IMR-90 (cell line): ENCODE data around the gene SHISA6. TPM values are rescaled to one million over a fixed set of nuclear protein-coding genes. Genes with fewer than 3 reads are reported as not detected.

Experiments
- ATAC-seq: fragments of 200-7000 bp; cut with Tn5 transposase; 2 replicates; pipeline ENCODE4 v1.9.1; 2020; ENCODE audit warnings: low read depth, mild to moderate bottlenecking, moderate library complexity
- BruUV-seq: library from RNA; stranded (reverse); fragments of 400-500 nt; replicated peaks from 2 replicates; lab custom pipeline; 2021; lab: Mats Ljungman, UMichigan
- CTCF ChIA-PET: fragments of 300-600 bp; formaldehyde crosslinking; extraction: SDS; loops from one replicate; lab custom pipeline; 2021; ENCODE audit warnings: antibody characterized with exemption; lab: Yijun Ruan, JAX
- POLR2A ChIA-PET: fragments of 300-600 bp; sonication (Branson Sonifier 250); formaldehyde crosslinking; loops from one replicate; lab custom pipeline; 2022; ENCODE audit warnings: antibody characterized with exemption; ENCODE audit not compliant: unreplicated experiment; lab: Charles Lee
- DNase-seq: peaks from one replicate; pipeline ENCODE4 v3.0.0; 2013
- H2AFZ ChIP-seq: replicated peaks from 2 replicates; pipeline ENCODE3; 2013; ENCODE audit warnings: low read length, mild to moderate bottlenecking; ENCODE audit not compliant: poor library complexity
- H2AK5ac ChIP-seq: 2 replicates; pipeline ENCODE4 v1.6.1; 2013; ENCODE audit warnings: low read depth, low read length, inconsistent platforms
- H2AK9ac ChIP-seq: replicated peaks from 2 replicates; pipeline ENCODE3; 2013; ENCODE audit warnings: mild to moderate bottlenecking, low read depth, low read length, moderate library complexity; ENCODE audit not compliant: poor library complexity
- H2BK120ac ChIP-seq: 2 replicates; pipeline ENCODE4 v1.6.1; 2013; ENCODE audit warnings: low read depth, low read length, inconsistent platforms
- H2BK15ac ChIP-seq: 3 replicates; pipeline ENCODE4 v1.6.1; 2013; ENCODE audit warnings: low read depth, low read length, inconsistent platforms
- H2BK20ac ChIP-seq: 2 replicates; pipeline ENCODE4 v1.6.1; 2013; ENCODE audit warnings: low read depth, mild to moderate bottlenecking, inconsistent platforms, low read length, moderate library complexity
- H2BK5ac ChIP-seq: 2 replicates; pipeline ENCODE4 v1.6.1; 2013; ENCODE audit warnings: mild to moderate bottlenecking, low read depth, low read length, inconsistent platforms; ENCODE audit not compliant: poor library complexity, severe bottlenecking
- H3K14ac ChIP-seq: replicated peaks from 2 replicates; pipeline ENCODE4 v1.6.1; 2013; ENCODE audit warnings: low read depth, low read length, inconsistent platforms
- H3K18ac ChIP-seq: 2 replicates; pipeline ENCODE4 v1.6.1; 2013; ENCODE audit warnings: low read depth, low read length, control low read depth
- H3K23ac ChIP-seq: 2 replicates; pipeline ENCODE4 v1.6.1; 2013; ENCODE audit warnings: low read depth, low read length, inconsistent platforms
- H3K27ac ChIP-seq: 2 replicates; pipeline ENCODE4 v1.5.1; 2013; ENCODE audit warnings: mild to moderate bottlenecking, control low read depth, low read length; ENCODE audit not compliant: insufficient read depth
- H3K27me3 ChIP-seq: 2 replicates; pipeline ENCODE4 v1.6.1; 2013; ENCODE audit warnings: low read length; ENCODE audit not compliant: control insufficient read depth, insufficient read depth
- H3K36me3 ChIP-seq: 2 replicates; pipeline ENCODE4 v1.6.1; 2013; ENCODE audit warnings: low read length, mixed read lengths; ENCODE audit not compliant: control insufficient read depth, insufficient read depth
- H3K4ac ChIP-seq: 2 replicates; pipeline ENCODE4 v1.6.1; 2013; ENCODE audit warnings: low read depth, low read length, inconsistent platforms
- H3K4me1 ChIP-seq: 2 replicates; pipeline ENCODE4 v1.6.1; 2013; ENCODE audit warnings: low read length, mixed read lengths; ENCODE audit not compliant: control insufficient read depth, insufficient read depth
- H3K4me2 ChIP-seq: 2 replicates; pipeline ENCODE4 v1.6.1; 2013; ENCODE audit warnings: low read depth, mild to moderate bottlenecking, control low read depth, low read length, moderate library complexity
- H3K4me3 ChIP-seq: 2 replicates; pipeline ENCODE4 v1.5.1; 2013; ENCODE audit warnings: low read depth, mild to moderate bottlenecking, control low read depth, low read length, moderate library complexity; ENCODE audit not compliant: insufficient read depth
- H3K56ac ChIP-seq: 2 replicates; pipeline ENCODE4 v1.6.1; 2013; ENCODE audit warnings: low read length, inconsistent platforms; ENCODE audit not compliant: insufficient read depth; ENCODE audit errors: extremely low read depth
- H3K79me1 ChIP-seq, 2 experiments: 2 replicates each; pipeline ENCODE4 v1.6.1; 2013; ENCODE audit warnings: low read length in 2 of 2, inconsistent platforms in 1 of 2, low read depth in 1 of 2
- H3K9ac ChIP-seq: 2 replicates; pipeline ENCODE4 v1.6.1; 2013; ENCODE audit warnings: low read depth, low read length, control low read depth
- H3K9me1 ChIP-seq: 2 replicates; pipeline ENCODE4 v1.6.1; 2013; ENCODE audit warnings: low read length, inconsistent platforms; ENCODE audit not compliant: insufficient read depth
- H3K9me3 ChIP-seq: 2 replicates; pipeline ENCODE4 v1.6.1; 2013; ENCODE audit warnings: low read length; ENCODE audit not compliant: control insufficient read depth, insufficient read depth
- H4K20me1 ChIP-seq: 2 replicates; pipeline ENCODE4 v1.6.1; 2013; ENCODE audit warnings: low read length, inconsistent platforms; ENCODE audit not compliant: insufficient read depth
- H4K5ac ChIP-seq: 2 replicates; pipeline ENCODE4 v1.6.1; 2013; ENCODE audit warnings: mild to moderate bottlenecking, low read depth, low read length, control low read depth
- H4K8ac ChIP-seq, 2 experiments: 2 replicates each; pipeline ENCODE4 v1.6.1; 2013; ENCODE audit warnings: low read depth in 2 of 2, low read length in 2 of 2, control low read depth in 1 of 2, inconsistent platforms in 1 of 2
- H4K91ac ChIP-seq: 2 replicates; pipeline ENCODE4 v1.6.1; 2013; ENCODE audit warnings: low read depth, low read length, inconsistent platforms; ENCODE audit not compliant: insufficient read depth
- BHLHE40 ChIP-seq: fragments of 150-350 bp; IDR thresholded peaks from 2 replicates; pipeline ENCODE4 v1.6.1; 2016; ENCODE audit warnings: mild to moderate bottlenecking, low read depth, low read length
- CEBPB ChIP-seq: IDR thresholded peaks from 2 replicates; pipeline ENCODE4 v1.6.1; 2012; ENCODE audit warnings: low read depth, low read length, improper control_type of control experiment
- CHD1 ChIP-seq: IDR thresholded peaks from 2 replicates; pipeline ENCODE4 v1.6.1; 2012; ENCODE audit warnings: low read depth, low read length, improper control_type of control experiment
- FOS ChIP-seq: fragments of 150-350 bp; IDR thresholded peaks from 2 replicates; pipeline ENCODE4 v1.6.1; 2016; ENCODE audit warnings: low read depth, low read length
- MXI1 ChIP-seq: IDR thresholded peaks from 2 replicates; pipeline ENCODE4 v1.6.1; 2012; ENCODE audit warnings: low read depth, mild to moderate bottlenecking, low read length, moderate library complexity, borderline replicate concordance
- NFE2L2 ChIP-seq: fragments of 150-350 bp; IDR thresholded peaks from 2 replicates; pipeline ENCODE4 v1.6.1; 2016; ENCODE audit warnings: low read depth, mild to moderate bottlenecking, low read length
- POLR2A ChIP-seq: IDR thresholded peaks from 2 replicates; pipeline ENCODE4 v1.6.1; 2012; ENCODE audit warnings: mild to moderate bottlenecking, low read depth, low read length
- RAD21 ChIP-seq: IDR thresholded peaks from 2 replicates; pipeline ENCODE4 v1.6.1; 2012; ENCODE audit warnings: low read length, improper control_type of control experiment
- RFX5 ChIP-seq: IDR thresholded peaks from 2 replicates; pipeline ENCODE4 v1.8.0; 2012; ENCODE audit warnings: low read depth, mild to moderate bottlenecking, low read length, moderate library complexity
- SMC3 ChIP-seq: fragments of 150-350 bp; IDR thresholded peaks from 2 replicates; pipeline ENCODE4 v1.6.1; 2016; ENCODE audit warnings: low read depth, mild to moderate bottlenecking, antibody characterized with exemption, low read length, moderate library complexity
- WGBS, 2 experiments: methylation state at CpG; one replicate each; pipeline versions ENCODE4 v1.1.5 to v1.1.7; 2013; ENCODE audit warnings: missing lambda C conversion rate in 2 of 2; ENCODE audit not compliant: insufficient read length in 1 of 2; ENCODE audit errors: extremely low coverage in 2 of 2; 5-methylcytosine and 5-hydroxymethylcytosine counted together
- dilution Hi-C: fragments of 300-500 bp; cut with HindIII; formaldehyde crosslinking; loops from one replicate; pipeline ENCODE4 v1.14.3; 2018; ENCODE audit warnings: low sequenced_read_pairs; ENCODE audit not compliant: unreplicated experiment
- in situ Hi-C: fragments of 300-500 bp; cut with MboI; formaldehyde crosslinking; loops from 3 replicates; pipeline ENCODE4 v1.14.3; 2019; ENCODE audit warnings: low sequenced_read_pairs, inconsistent platforms, mixed read lengths
- intact Hi-C: fragments of 100-400 bp; cut with micrococcal nuclease; formaldehyde crosslinking; loops from 2 replicates; pipeline ENCODE4 v1.10.0; 2022
- polyA plus RNA-seq, 3 experiments: library from polyadenylated mRNA; depleted of rRNA; stranded (reverse); fragments of >200 nt; gene quantifications; 2 replicates each; pipeline ENCODE4 v1.2.3, GENCODE V29; 2012; ENCODE audit warnings: low replicate concordance in 1 of 3
- total RNA-seq: library from RNA; depleted of rRNA; stranded (reverse); fragments of >200 nt; gene quantifications from 2 replicates; pipeline ENCODE4 v1.2.3, GENCODE V29; 2012
- TF ChIP-seq, protein P1 (sequence below): conservative IDR thresholded peaks from 2 replicates; pipeline ENCODE4 v1.5.1; 2012; ENCODE audit warnings: mild to moderate bottlenecking, low read depth, low read length, improper control_type of control experiment

The SHISA6 gene
- total and polyA plus RNA-seq, 2 of the 4 experiments (the other 2 are of a cell fraction) = not detected

DNA sequence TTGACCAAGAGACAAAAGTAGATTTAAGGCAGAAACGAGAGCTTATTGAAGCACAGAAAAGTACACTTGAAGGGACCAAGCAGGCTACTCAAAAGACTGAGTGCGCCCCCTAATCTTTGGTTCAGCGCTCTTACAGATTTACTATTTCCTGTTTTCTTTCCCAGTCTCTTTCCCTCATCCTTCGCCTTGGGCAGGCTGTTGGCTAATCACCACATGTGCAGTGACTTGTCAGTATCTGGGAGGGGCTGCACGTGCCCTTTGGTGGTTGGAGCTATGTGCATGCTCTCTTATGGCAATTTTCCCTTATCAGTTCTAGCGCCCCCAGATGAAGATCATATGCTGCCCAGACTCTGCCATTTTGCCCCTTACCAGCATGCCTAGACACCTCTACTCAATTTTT is 35.4 kb upstream of the SHISA6 start:
- H2BK20ac ChIP-seq = no peak overlapping the region
- ChIA-PET POLR2A (no interaction called here), CTCF (no interaction called here)
- H3K14ac ChIP-seq = no peak overlapping the region
- no peaks in the 10 kb centered on the region for H3K27me3 ChIP-seq
- H4K8ac ChIP-seq = no peak overlapping the region
- no TSS peak for BruUV-seq
- H3K27ac ChIP-seq = no peak overlapping the region
- H3K4ac ChIP-seq = no peak overlapping the region
- H3K56ac ChIP-seq = no peak overlapping the region
- H2BK120ac ChIP-seq = no peak overlapping the region
- no peaks in the 10 kb centered on the region for H3K79me1 ChIP-seq
- no peak for ATAC-seq
- no peaks in the 10 kb centered on the region for H3K9me1 ChIP-seq
- no peak overlapping the region for H3K9ac ChIP-seq
- in situ Hi-C loops = no loop called here
- dilution Hi-C loops = no loop called here
- H2BK5ac ChIP-seq = no peak overlapping the region
- no peak overlapping the region for H3K4me2 ChIP-seq
- no CpG with 5 or more reads among the region's 6 CpGs for WGBS, 2 experiments
- H3K36me3 ChIP-seq = no peaks in the 10 kb centered on the region
- TF ChIP-seq, protein P1, sequence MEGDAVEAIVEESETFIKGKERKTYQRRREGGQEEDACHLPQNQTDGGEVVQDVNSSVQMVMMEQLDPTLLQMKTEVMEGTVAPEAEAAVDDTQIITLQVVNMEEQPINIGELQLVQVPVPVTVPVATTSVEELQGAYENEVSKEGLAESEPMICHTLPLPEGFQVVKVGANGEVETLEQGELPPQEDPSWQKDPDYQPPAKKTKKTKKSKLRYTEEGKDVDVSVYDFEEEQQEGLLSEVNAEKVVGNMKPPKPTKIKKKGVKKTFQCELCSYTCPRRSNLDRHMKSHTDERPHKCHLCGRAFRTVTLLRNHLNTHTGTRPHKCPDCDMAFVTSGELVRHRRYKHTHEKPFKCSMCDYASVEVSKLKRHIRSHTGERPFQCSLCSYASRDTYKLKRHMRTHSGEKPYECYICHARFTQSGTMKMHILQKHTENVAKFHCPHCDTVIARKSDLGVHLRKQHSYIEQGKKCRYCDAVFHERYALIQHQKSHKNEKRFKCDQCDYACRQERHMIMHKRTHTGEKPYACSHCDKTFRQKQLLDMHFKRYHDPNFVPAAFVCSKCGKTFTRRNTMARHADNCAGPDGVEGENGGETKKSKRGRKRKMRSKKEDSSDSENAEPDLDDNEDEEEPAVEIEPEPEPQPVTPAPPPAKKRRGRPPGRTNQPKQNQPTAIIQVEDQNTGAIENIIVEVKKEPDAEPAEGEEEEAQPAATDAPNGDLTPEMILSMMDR = no peak
- TF ChIP-seq CEBPB = no peak
- TF ChIP-seq NFE2L2 = no peak
- no peak for TF ChIP-seq RAD21
- TF ChIP-seq SMC3 = no peak
- TF ChIP-seq MXI1 = no peak
- TF ChIP-seq RFX5 = no peak
- TF ChIP-seq CHD1 = no peak
- no peak for TF ChIP-seq BHLHE40
- no peak for TF ChIP-seq FOS
- TF ChIP-seq POLR2A = no peak
- intact Hi-C loops = no loop called here
- peaks cover 20% of the 10 kb centered on the region for H3K9me3 ChIP-seq
- no peak overlapping the region for H3K4me3 ChIP-seq
- no peaks in the 10 kb centered on the region for H3K4me1 ChIP-seq
- no peak overlapping the region for H4K91ac ChIP-seq
- H2AK5ac ChIP-seq = no peak overlapping the region
- DNase-seq = no peak
- H2AFZ ChIP-seq = no peak overlapping the region
- no peak overlapping the region for H3K18ac ChIP-seq
- no peaks in the 10 kb centered on the region for H4K20me1 ChIP-seq
- no peak overlapping the region for H3K23ac ChIP-seq
- no peak overlapping the region for H4K5ac ChIP-seq
- H2BK15ac ChIP-seq = no peak overlapping the region
- no peak overlapping the region for H2AK9ac ChIP-seq
